Astrocyte (in vitro differentiated cells and primary cell): ENCODE data around the gene ABCA1.

Source experiments
- CTCF ChIP-seq: IDR thresholded peaks from 2 replicates; pipeline ENCODE4 v1.5.1; 2011; ENCODE audit warnings: low read depth, mild to moderate bottlenecking, inconsistent platforms, low read length, moderate library complexity; ENCODE audit not compliant: insufficient read depth
- EZH2 ChIP-seq: IDR thresholded peaks from 2 replicates; pipeline ENCODE4 v1.6.1; 2012; ENCODE audit warnings: mild to moderate bottlenecking, low read length, inconsistent platforms; ENCODE audit not compliant: insufficient read depth

GRCh38 chr9:104899759-104900247 lies 28.2 kb downstream of the ABCA1 start:
- TF ChIP-seq CTCF = no peak
- TF ChIP-seq EZH2 = no peak
